Activated T-cell treated with anti-CD3 and anti-CD28 coated beads, Interleukin-2, amount 50 U/mL, for 24 hours (primary cell): ENCODE data around the gene THTPA.
A peak's percentile ranks its signal among the peaks of the same experiment; 100 is the strongest.
"Not testable (repeated sequence)": the region's sequence is repeated elsewhere in the genome, so short reads cannot be mapped to it uniquely, and the experiment has no call there.

Experiments used
- DNase-seq: peaks from one replicate; pipeline ENCODE4 v3.0.0-alpha.2; 2020
- H3K27ac Mint-ChIP-seq: 2 replicates; pipeline ENCODE4 v1.8.0; 2020; ENCODE audit warnings: mild to moderate bottlenecking, mixed read lengths
- H3K27me3 Mint-ChIP-seq: 2 replicates; pipeline ENCODE4 v1.8.0; 2020; ENCODE audit warnings: mixed read lengths
- H3K36me3 Mint-ChIP-seq: 2 replicates; pipeline ENCODE4 v1.8.0; 2020; ENCODE audit warnings: low read depth, mixed read lengths
- H3K4me1 Mint-ChIP-seq: 2 replicates; pipeline ENCODE4 v1.8.0; 2020; ENCODE audit warnings: low read depth, mixed read lengths
- H3K4me3 Mint-ChIP-seq: 2 replicates; pipeline ENCODE4 v1.8.0; 2020; ENCODE audit warnings: mild to moderate bottlenecking, moderate library complexity, mixed read lengths
- H3K9me3 Mint-ChIP-seq: 2 replicates; pipeline ENCODE4 v1.8.0; 2020; ENCODE audit warnings: mixed read lengths

THTPA gene

DNA sequence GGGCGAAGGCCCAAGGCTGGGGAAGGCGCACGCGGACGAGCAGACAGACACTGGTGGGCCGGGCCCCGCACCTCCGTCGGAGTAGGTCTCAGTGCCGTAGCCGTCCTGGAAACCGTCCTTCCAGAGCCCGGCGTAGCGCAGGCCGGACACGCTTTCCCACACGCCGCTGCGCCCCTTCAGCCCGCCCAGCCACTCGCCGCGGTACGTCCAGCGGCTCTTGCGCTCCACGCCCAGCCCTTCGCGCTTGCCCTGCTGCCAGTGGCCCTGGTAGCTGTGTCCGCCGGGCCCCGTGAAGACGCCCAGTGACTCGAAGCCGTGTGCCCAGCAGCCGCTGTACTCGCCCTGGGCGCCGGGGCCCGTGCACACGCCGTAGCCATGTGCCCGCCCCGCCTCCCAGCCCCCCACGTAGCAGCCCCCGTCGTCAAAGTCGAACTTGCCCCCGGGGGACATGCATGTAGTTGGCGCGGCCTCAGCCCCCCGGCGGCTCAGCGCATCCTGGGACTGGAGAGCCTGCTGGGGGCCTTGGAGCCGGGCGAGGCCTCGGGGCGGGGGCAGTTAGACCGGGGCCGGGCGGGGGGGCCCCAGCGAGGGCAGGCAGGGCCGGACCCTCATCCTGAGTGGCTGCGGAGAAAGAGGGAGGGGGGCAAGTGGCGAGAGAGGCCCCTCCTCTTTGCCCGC, 21.1 kb downstream of the THTPA start:
- peaks cover 14% of the 10 kb centered on the region for H3K4me1 Mint-ChIP-seq
- H3K27me3 Mint-ChIP-seq, result peaks cover 68% of the 10 kb centered on the region
- H3K4me3 Mint-ChIP-seq, result peak overlapping the region; percentile 12
- no peak for DNase-seq
- no peaks in the 10 kb centered on the region for H3K9me3 Mint-ChIP-seq
- H3K27ac Mint-ChIP-seq, result no peak overlapping the region
- H3K36me3 Mint-ChIP-seq, result no peaks in the 10 kb centered on the region

DNA sequence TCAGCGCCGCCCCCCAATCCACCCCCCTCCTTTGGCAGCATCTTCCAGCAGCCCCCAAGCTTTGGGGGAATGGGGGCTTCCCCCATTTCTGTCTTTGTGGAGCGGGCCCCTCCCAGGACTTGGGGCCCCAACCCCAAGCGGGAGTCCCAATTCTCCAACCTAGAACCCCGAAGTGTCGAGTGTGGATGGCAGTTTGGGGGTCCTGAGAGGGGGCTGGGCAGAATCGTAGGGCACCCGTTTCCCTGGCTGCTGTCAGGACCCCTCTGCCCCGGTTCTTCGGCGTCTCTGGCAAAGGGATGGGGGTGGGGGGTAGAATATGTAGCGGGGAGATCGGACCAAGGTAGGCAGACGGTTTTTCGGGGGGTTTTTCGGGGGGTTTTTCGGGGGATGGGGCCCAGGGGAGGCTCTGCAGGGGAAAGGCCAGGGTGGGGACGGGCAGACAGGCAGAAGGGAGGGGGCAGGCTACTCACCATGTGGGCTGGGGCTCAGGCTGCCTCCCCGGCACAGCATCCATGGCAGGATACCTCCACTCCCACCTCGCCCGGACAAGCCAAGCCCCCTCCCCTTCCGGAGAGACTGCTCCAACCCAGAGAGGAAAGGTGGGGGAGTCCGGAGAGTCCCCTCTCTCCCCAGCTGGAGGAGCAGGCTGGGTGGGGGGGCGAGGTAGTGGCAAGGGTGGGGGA, 21.8 kb downstream of the THTPA start:
- Mint-ChIP-seq H3K27me3 (peaks cover 70% of the 10 kb centered on the region), H3K36me3 (no peaks in the 10 kb centered on the region), H3K9me3 (no peaks in the 10 kb centered on the region), H3K4me3 (no peak overlapping the region), H3K27ac (no peak overlapping the region), H3K4me1 (peaks cover 14% of the 10 kb centered on the region)
- no peak for DNase-seq

- Mint-ChIP-seq H3K27ac (no peak within 1 kb of the TSS), H3K36me3 (no peaks in the 10 kb centered on the region), H3K4me1 (peaks cover 14% of the 10 kb centered on the region), H3K27me3 (peaks cover 68% of the 10 kb centered on the region), H3K4me3 (no peak within 1 kb of the TSS), H3K9me3 (no peaks in the 10 kb centered on the region)
- no peak for DNase-seq
Observed at GRCh38 chr14:23578560-23579310, 22.7 kb downstream of the THTPA start, which contains the start of gene JPH4. Gene JPH4, minus strand, starts transcription at chr14:23578790. Its CDS starts 1,337 bp downstream, at chr14:23577453.

- H3K27me3 Mint-ChIP-seq, result peaks cover 71% of the 10 kb centered on the region
- no peak for DNase-seq
- H3K4me1 Mint-ChIP-seq, result peaks cover 14% of the 10 kb centered on the region
- no peak overlapping the region for H3K4me3 Mint-ChIP-seq
- no peaks in the 10 kb centered on the region for H3K36me3 Mint-ChIP-seq
- H3K9me3 Mint-ChIP-seq, result no peaks in the 10 kb centered on the region
- H3K27ac Mint-ChIP-seq, result no peak overlapping the region
Observed at GRCh38 chr14:23579311-23579630, 23.2 kb downstream of the THTPA start.

GRCh38 chr14:23579739-23580138, 23.7 kb downstream of the THTPA start:
- H3K27me3 Mint-ChIP-seq, result peaks cover 71% of the 10 kb centered on the region

DNA sequence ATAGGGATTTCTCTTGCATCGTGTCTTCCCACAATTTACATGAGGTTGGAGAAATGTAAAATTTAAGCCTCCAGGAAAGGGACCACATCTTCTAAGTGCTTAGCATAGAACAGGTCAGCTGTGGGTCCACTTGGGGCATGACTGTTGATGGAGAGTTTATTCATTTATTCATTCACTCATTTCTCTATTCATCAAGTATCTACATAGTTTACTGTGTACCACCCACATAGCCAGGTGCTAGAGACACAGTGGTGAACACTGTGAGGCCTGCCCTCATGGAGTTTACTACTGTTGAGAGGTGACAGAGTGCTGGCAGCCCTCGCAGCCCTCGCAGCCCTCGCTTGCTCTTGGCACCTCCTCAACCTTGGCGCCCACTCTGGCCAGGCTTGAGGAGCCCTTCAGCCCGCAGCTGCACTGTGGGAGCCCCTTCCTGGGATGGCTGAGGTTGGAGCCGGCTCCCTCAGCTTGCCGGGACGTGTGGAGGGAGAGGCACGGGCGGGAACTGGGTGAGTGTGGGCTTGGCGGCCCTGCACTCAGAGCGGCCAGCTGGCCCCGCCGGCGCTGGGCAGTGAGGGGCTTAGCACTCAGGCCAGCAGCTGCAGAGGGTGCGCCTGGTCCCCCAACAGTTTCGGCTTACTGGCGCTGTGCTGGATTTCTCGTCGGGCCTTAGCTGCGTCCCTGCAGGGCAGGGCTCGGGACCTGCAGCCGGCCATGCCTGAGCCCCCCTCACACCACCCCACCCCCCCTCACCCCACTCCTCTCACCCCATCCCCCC, 24.3 kb downstream of the THTPA start:
- no peak for DNase-seq
- Mint-ChIP-seq H3K4me3 (no peak overlapping the region), H3K27ac (no peak overlapping the region), H3K9me3 (no peaks in the 10 kb centered on the region), H3K4me1 (peaks cover 14% of the 10 kb centered on the region), H3K27me3 (peaks cover 66% of the 10 kb centered on the region), H3K36me3 (no peaks in the 10 kb centered on the region)

More at GRCh38 chr14:23579739-23580138, 23.7 kb downstream of the THTPA start:
- H3K9me3 Mint-ChIP-seq, result no peaks in the 10 kb centered on the region
- H3K36me3 Mint-ChIP-seq, result no peaks in the 10 kb centered on the region
- H3K4me1 Mint-ChIP-seq, result peaks cover 14% of the 10 kb centered on the region
- no peak overlapping the region for H3K4me3 Mint-ChIP-seq
- no peak overlapping the region for H3K27ac Mint-ChIP-seq
- DNase-seq, result no peak

DNA sequence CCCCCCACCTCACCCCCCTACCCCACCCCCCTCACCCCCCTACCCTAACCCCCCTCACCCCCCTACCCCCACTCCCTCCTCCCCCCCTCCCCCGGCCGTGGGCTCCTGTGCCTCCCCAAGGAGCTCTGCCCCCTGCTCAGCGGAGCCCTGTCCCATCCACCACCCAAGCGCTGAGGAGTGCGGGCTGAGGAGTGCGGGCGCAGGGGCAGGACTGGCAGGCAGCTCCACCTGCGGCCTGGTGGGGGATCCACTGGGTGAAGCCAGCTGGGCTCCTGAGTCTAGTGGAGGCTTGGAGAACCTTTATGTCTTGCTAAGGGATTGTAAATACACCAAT, 24.8 kb downstream of the THTPA start:
- H3K36me3 Mint-ChIP-seq, result no peaks in the 10 kb centered on the region
- no peak for DNase-seq
- peaks cover 68% of the 10 kb centered on the region for H3K27me3 Mint-ChIP-seq
- H3K4me3 Mint-ChIP-seq, result no peak overlapping the region
- no peak overlapping the region for H3K27ac Mint-ChIP-seq
- peaks cover 14% of the 10 kb centered on the region for H3K4me1 Mint-ChIP-seq
- H3K9me3 Mint-ChIP-seq, result no peaks in the 10 kb centered on the region

GRCh38 chr14:23582906-23583760, 27.1 kb downstream of the THTPA start:
- Mint-ChIP-seq H3K4me3 (no peak overlapping the region), H3K27ac (no peak overlapping the region), H3K4me1 (peaks cover 4% of the 10 kb centered on the region), H3K9me3 (no peaks in the 10 kb centered on the region), H3K36me3 (no peaks in the 10 kb centered on the region), H3K27me3 (peaks cover 60% of the 10 kb centered on the region)
- DNase-seq, result no peak

GRCh38 chr14:23583761-23584526, 27.9 kb downstream of the THTPA start:
- not testable (repeated sequence) for H3K4me1 Mint-ChIP-seq, H3K36me3 Mint-ChIP-seq, H3K9me3 Mint-ChIP-seq, H3K4me3 Mint-ChIP-seq, DNase-seq, H3K27ac Mint-ChIP-seq
- H3K27me3 Mint-ChIP-seq, result peaks cover 58% of the 10 kb centered on the region

DNA sequence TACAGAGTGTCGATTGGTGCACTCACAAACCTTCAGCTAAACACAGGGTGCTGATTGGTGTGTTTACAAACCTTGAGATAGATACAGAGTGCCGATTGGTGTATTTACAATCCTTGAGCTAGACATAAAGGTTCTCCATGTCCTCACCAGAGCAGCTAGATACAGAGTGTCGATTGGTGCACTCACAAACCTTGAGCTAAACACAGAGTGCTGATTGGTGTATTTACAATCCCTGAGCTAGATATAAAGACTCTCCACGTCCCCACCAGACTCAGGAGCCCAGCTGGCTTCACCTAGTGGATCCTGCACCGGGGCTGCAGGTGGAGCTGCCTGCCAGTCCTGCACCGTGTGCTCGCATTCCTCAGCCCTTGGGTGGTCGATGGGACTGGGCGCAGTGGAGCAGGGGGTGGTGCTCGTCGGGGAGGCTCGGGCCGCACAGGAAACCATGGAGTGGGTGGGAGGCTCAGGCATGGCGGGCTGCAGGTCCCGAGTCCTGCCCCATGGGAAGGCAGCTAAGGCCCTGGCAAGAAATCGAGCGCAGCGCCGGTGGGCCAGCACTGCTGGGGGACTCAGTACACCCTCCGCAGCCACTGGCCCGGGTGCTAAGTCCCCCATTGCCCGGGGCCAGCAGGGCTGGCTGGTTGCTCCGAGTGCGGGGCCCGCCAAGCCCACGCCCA, 28.6 kb downstream of the THTPA start:
- not testable (repeated sequence) for H3K9me3 Mint-ChIP-seq, H3K36me3 Mint-ChIP-seq, H3K27ac Mint-ChIP-seq, H3K4me1 Mint-ChIP-seq, H3K4me3 Mint-ChIP-seq, DNase-seq
- peaks cover 52% of the 10 kb centered on the region for H3K27me3 Mint-ChIP-seq

- DNase-seq, result peak; percentile 85
- no peak overlapping the region for H3K4me3 Mint-ChIP-seq
- H3K27me3 Mint-ChIP-seq, result peaks cover 24% of the 10 kb centered on the region
- no peaks in the 10 kb centered on the region for H3K9me3 Mint-ChIP-seq
- no peaks in the 10 kb centered on the region for H3K36me3 Mint-ChIP-seq
- H3K4me1 Mint-ChIP-seq, result peaks cover 7% of the 10 kb centered on the region
- H3K27ac Mint-ChIP-seq, result no peak overlapping the region
Observed at GRCh38 chr14:23588884-23589598, 33.0 kb downstream of the THTPA start.

GRCh38 chr14:23589606-23590005, 33.5 kb downstream of the THTPA start:
- Mint-ChIP-seq H3K36me3 (no peaks in the 10 kb centered on the region), H3K27ac (no peak overlapping the region), H3K4me1 (peaks cover 7% of the 10 kb centered on the region), H3K9me3 (no peaks in the 10 kb centered on the region), H3K27me3 (peaks cover 21% of the 10 kb centered on the region), H3K4me3 (no peak overlapping the region)
- DNase-seq, result no peak
